Neuronal stem cell (in vitro differentiated cells): Measurements from ENCODE around the gene WDR35.

Experiments
- DNase-seq: peaks from one replicate; pipeline ENCODE4 v3.0.0-alpha.2; 2013; ENCODE audit warnings: low spot score
- H2AFZ ChIP-seq: one replicate; pipeline ENCODE4 v1.6.1; 2013; ENCODE audit warnings: mild to moderate bottlenecking, low read length, inconsistent platforms
- H2AK5ac ChIP-seq: 2 replicates; pipeline ENCODE4 v1.6.1; 2013; ENCODE audit warnings: low read depth, mild to moderate bottlenecking, inconsistent platforms, low read length, moderate library complexity, mixed read lengths
- H2BK120ac ChIP-seq: 2 replicates; pipeline ENCODE4 v1.6.1; 2013; ENCODE audit warnings: low read depth, mild to moderate bottlenecking, inconsistent platforms, low read length, moderate library complexity, mixed read lengths
- H2BK12ac ChIP-seq: one replicate; pipeline ENCODE4 v1.6.1; 2013; ENCODE audit warnings: low read length, inconsistent platforms
- H2BK15ac ChIP-seq: 2 replicates; pipeline ENCODE4 v1.6.1; 2013; ENCODE audit warnings: mild to moderate bottlenecking, low read length, inconsistent platforms, mixed read lengths
- H2BK5ac ChIP-seq: one replicate; pipeline ENCODE4 v1.6.1; 2013; ENCODE audit warnings: inconsistent platforms, mild to moderate bottlenecking, low read length, moderate library complexity
- H3K14ac ChIP-seq: one replicate; pipeline ENCODE4 v1.6.1; 2013; ENCODE audit warnings: low read length, inconsistent platforms
- H3K18ac ChIP-seq: 2 replicates; pipeline ENCODE4 v1.6.1; 2013; ENCODE audit warnings: low read length, inconsistent platforms
- H3K23ac ChIP-seq: 2 replicates; pipeline ENCODE4 v1.6.1; 2013; ENCODE audit warnings: low read depth, mild to moderate bottlenecking, mixed read lengths, low read length, inconsistent platforms; ENCODE audit not compliant: poor library complexity
- H3K27ac ChIP-seq: replicated peaks from 3 replicates; pipeline ENCODE4 v1.5.1; 2013; ENCODE audit warnings: low read length, inconsistent platforms
- H3K27me3 ChIP-seq, 3 experiments: 2 replicates each; pipeline ENCODE4 v1.6.1; 2013; ENCODE audit warnings: low read length in 3 of 3, mild to moderate bottlenecking in 2 of 3, inconsistent platforms in 1 of 3, low read depth in 1 of 3, mixed read lengths in 1 of 3, moderate library complexity in 1 of 3; ENCODE audit not compliant: control insufficient read depth in 3 of 3, insufficient read depth in 3 of 3
- H3K36me3 ChIP-seq, 2 donors: replicated peaks in 1 of 2; 2 replicates each; pipeline ENCODE4 v1.6.1; 2013; ENCODE audit warnings: low read length in 2 of 2; ENCODE audit not compliant: control insufficient read depth in 2 of 2, insufficient read depth in 2 of 2
- H3K4ac ChIP-seq: 2 replicates; pipeline ENCODE4 v1.6.1; 2013; ENCODE audit warnings: inconsistent platforms, mild to moderate bottlenecking, low read length, moderate library complexity
- H3K4me1 ChIP-seq, 2 donors: 1 replicate in 1 of 2; 2 replicates in 1 of 2; pipeline ENCODE4 v1.6.1; 2013; ENCODE audit warnings: low read length in 2 of 2, low read depth in 1 of 2; ENCODE audit not compliant: control insufficient read depth in 2 of 2, insufficient read depth in 1 of 2
- H3K4me2 ChIP-seq: one replicate; pipeline ENCODE4 v1.6.1; 2013; ENCODE audit warnings: mild to moderate bottlenecking, low read length, inconsistent platforms; ENCODE audit not compliant: insufficient read depth, poor library complexity, severe bottlenecking
- H3K4me3 ChIP-seq, 2 donors: 2 replicates each; pipeline ENCODE4 v1.5.1; 2013; ENCODE audit warnings: low read length in 2 of 2, mild to moderate bottlenecking in 2 of 2, inconsistent platforms in 1 of 2, moderate library complexity in 1 of 2
- H3K79me1 ChIP-seq: one replicate; pipeline ENCODE4 v1.6.1; 2013; ENCODE audit warnings: low read depth, mild to moderate bottlenecking, inconsistent platforms, low read length, moderate library complexity
- H3K9ac ChIP-seq: one replicate; pipeline ENCODE4 v1.6.1; 2013; ENCODE audit warnings: mild to moderate bottlenecking, low read depth, low read length, inconsistent platforms; ENCODE audit not compliant: poor library complexity
- H3K9me3 ChIP-seq, 2 donors: replicated peaks in 1 of 2; 2 replicates each; pipeline versions ENCODE3 to v1.6.1; 2013; ENCODE audit warnings: low read length in 2 of 2, mild to moderate bottlenecking in 2 of 2, inconsistent platforms in 1 of 2, low read depth in 1 of 2, mixed read lengths in 1 of 2, moderate library complexity in 1 of 2; ENCODE audit not compliant: control insufficient read depth in 2 of 2, insufficient read depth in 1 of 2
- H4K8ac ChIP-seq: one replicate; pipeline ENCODE4 v1.6.1; 2013; ENCODE audit warnings: low read depth, mild to moderate bottlenecking, inconsistent platforms, low read length, moderate library complexity
- H4K91ac ChIP-seq: one replicate; pipeline ENCODE4 v1.6.1; 2013; ENCODE audit warnings: low read length, low read depth, mild to moderate bottlenecking, inconsistent platforms; ENCODE audit not compliant: poor library complexity
- WGBS, 2 donors: extraction: QIAGEN DNeasy Blood & Tissue Kit; methylation state at CpG; one replicate each; pipeline ENCODE4 v1.1.7; 2013; ENCODE audit warnings: missing lambda C conversion rate in 2 of 2, mixed read lengths in 1 of 2; ENCODE audit not compliant: insufficient read length in 2 of 2, insufficient replicate concordance in 1 of 2; ENCODE audit errors: extremely low coverage in 2 of 2; 5-methylcytosine and 5-hydroxymethylcytosine counted together

Gene WDR35

DNA sequence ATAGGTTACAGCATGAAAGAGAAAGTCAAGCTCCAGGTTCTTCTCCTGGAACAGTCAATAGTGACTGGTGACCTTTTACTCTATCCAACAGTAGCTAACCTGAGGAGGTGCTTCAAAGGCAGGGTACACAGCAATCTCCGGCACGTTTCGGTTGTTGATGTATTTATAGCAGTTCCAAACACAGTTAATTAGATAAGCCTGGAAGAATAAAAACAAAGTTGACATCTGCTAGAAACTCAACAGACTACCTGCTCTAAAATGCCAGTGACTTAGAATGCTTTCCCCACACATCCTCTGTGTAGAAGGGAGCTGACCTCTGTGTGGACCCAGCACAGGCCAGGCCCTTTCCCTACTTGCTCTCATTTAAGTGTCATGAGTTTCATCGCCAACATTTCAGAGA is 44.3 kb upstream of the WDR35 start:
- no peak overlapping the region for H2AFZ ChIP-seq
- no peak overlapping the region for H2BK5ac ChIP-seq
- peaks cover 2 to 17% of the 10 kb centered on the region in 2 donors for H3K9me3 ChIP-seq
- H4K91ac ChIP-seq: no peak overlapping the region
- H2BK15ac ChIP-seq: no peak overlapping the region
- no peak overlapping the region for H3K4me3 ChIP-seq
- H3K27me3 ChIP-seq: no peaks in the 10 kb centered on the region
- no peak overlapping the region for H3K18ac ChIP-seq
- no peak overlapping the region for H2BK12ac ChIP-seq
- no CpG with 5 or more reads among the region's 4 CpGs for WGBS, 2 donors
- no peak overlapping the region for H4K8ac ChIP-seq
- no peaks in the 10 kb centered on the region for H3K79me1 ChIP-seq
- no peak overlapping the region for H2BK120ac ChIP-seq
- H3K4me2 ChIP-seq: no peak overlapping the region
- H3K23ac ChIP-seq: no peak overlapping the region
- DNase-seq: no peak
- no peaks in the 10 kb centered on the region for H3K4me1 ChIP-seq
- no peak overlapping the region for H3K27ac ChIP-seq
- peaks cover 33 to 100% of the 10 kb centered on the region in 2 donors for H3K36me3 ChIP-seq
- H3K9ac ChIP-seq: no peak overlapping the region
- no peak overlapping the region for H2AK5ac ChIP-seq
- H3K4ac ChIP-seq: no peak overlapping the region
- H3K14ac ChIP-seq: no peak overlapping the region

DNA sequence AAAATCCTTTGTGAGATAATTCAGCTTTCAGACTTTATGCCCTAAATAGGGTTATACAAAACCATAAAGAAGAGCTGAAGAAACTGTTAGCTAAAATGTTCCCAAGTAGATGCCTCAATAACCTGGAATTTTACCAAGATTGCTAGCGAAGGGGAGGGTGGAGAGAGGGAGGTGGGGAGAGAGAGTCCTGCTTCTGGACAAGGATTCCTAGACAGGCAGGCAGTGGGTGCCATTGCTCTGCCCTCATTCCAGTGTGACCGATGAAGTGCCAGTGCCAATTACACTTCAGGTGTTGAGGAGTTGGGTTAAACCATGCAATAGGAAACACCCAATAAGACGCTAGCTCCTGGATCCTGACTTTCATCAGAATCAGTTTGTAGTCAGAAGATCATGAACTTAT is 43.4 kb upstream of the WDR35 start:
- H2AFZ ChIP-seq: no peak overlapping the region
- no peak overlapping the region for H3K4ac ChIP-seq
- H2BK120ac ChIP-seq: no peak overlapping the region
- H3K79me1 ChIP-seq: no peaks in the 10 kb centered on the region
- H3K4me2 ChIP-seq: no peak overlapping the region
- no peak overlapping the region for H2BK12ac ChIP-seq
- no peaks in the 10 kb centered on the region for H3K27me3 ChIP-seq
- H2BK15ac ChIP-seq: no peak overlapping the region
- no peak overlapping the region for H3K9ac ChIP-seq
- H3K4me1 ChIP-seq: no peaks in the 10 kb centered on the region
- WGBS, 2 donors: no CpG with 5 or more reads among the region's 3 CpGs
- no peak overlapping the region for H3K4me3 ChIP-seq
- peaks cover 2 to 17% of the 10 kb centered on the region in 2 donors for H3K9me3 ChIP-seq
- H3K18ac ChIP-seq: no peak overlapping the region
- H4K91ac ChIP-seq: no peak overlapping the region
- no peak overlapping the region for H3K27ac ChIP-seq
- H3K23ac ChIP-seq: no peak overlapping the region
- no peak overlapping the region for H2BK5ac ChIP-seq
- DNase-seq: no peak
- no peak overlapping the region for H4K8ac ChIP-seq
- no peak overlapping the region for H2AK5ac ChIP-seq
- no peak overlapping the region for H3K14ac ChIP-seq
- H3K36me3 ChIP-seq: peaks cover 31 to 100% of the 10 kb centered on the region in 2 donors

DNA sequence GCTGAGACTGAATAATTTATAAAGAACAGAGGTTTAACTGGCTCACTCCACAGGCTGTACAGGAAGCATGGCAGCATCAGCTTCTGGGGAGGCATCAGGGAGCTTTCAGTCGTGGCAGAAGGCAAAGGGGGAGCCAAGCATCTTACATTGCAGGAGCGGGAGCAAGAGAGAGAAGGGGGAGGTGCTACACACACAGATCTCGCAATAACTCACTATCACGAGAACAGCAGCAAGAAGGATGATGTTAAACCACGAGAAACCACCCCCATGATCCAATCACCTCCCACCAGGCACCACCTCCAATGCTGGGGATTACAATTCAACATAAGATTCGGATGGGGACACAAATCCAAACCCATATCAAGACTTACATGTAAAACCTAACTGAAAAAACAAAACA is 40.3 kb upstream of the WDR35 start:
- Histone ChIP-seq H3K9ac (no peak overlapping the region), H3K79me1 (no peaks in the 10 kb centered on the region), H3K27me3 (no peaks in the 10 kb centered on the region), H3K4me2 (no peak overlapping the region), H3K9me3 (peaks cover 2 to 17% of the 10 kb centered on the region in 2 donors), H3K4ac (no peak overlapping the region), H3K36me3 (peaks cover 20 to 84% of the 10 kb centered on the region in 2 donors), H2AFZ (no peak overlapping the region), H4K8ac (no peak overlapping the region), H3K27ac (no peak overlapping the region), H3K14ac (no peak overlapping the region), H2AK5ac (no peak overlapping the region), H3K4me1 (no peaks in the 10 kb centered on the region), H2BK120ac (no peak overlapping the region), H3K18ac (no peak overlapping the region), H2BK5ac (no peak overlapping the region), H4K91ac (no peak overlapping the region), H2BK15ac (no peak overlapping the region), H3K4me3 (no peak overlapping the region), H2BK12ac (no peak overlapping the region), H3K23ac (no peak overlapping the region)
- no CpG with 5 or more reads among the region's 6 CpGs for WGBS, 2 donors
- no peak for DNase-seq

DNA sequence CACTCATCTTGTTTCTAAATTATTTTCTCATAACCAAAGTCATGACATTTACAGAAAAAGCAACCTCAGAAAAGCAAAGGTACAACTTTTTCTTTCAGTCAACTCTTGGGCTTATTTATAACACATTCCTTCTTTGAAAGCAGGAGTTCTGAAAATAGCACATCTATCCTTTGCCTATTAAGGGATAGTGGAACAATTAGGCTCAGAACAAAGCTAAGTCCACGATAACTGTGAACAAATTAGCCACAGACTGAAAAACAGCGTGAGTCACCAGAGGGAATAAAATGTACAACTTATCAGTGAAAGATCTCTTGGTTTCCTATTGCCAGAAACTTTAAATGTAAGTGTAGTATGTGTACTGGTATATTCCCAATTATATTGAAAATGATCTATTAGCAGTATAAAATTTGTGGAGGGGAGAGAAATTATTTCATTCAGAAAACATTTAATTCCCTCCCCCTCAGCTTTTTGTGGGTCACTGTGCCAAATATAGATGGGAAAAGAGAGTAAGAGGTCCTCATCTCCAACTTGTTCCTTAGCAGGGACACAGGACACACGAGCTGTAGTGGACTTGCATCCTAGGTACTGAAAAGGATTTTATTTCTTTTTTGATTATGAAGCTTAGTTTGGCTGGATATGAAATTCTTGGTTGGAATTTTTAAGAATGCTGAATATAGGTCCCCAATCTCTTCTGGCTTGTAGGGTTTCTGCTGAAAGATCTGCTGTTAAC is 38.0 kb upstream of the WDR35 start:
- Histone ChIP-seq H2AFZ (no peak overlapping the region), H3K4me3 (no peak overlapping the region), H3K4ac (no peak overlapping the region), H2BK12ac (no peak overlapping the region), H3K9me3 (peaks cover 2 to 17% of the 10 kb centered on the region in 2 donors), H3K4me2 (no peak overlapping the region), H3K79me1 (no peaks in the 10 kb centered on the region), H3K23ac (no peak overlapping the region), H2BK15ac (no peak overlapping the region), H3K4me1 (no peaks in the 10 kb centered on the region), H2AK5ac (no peak overlapping the region), H3K14ac (no peak overlapping the region), H4K91ac (no peak overlapping the region), H2BK5ac (no peak overlapping the region), H3K27ac (no peak overlapping the region), H3K27me3 (no peaks in the 10 kb centered on the region), H3K18ac (no peak overlapping the region), H2BK120ac (no peak overlapping the region), H3K9ac (no peak overlapping the region), H4K8ac (no peak overlapping the region), H3K36me3 (peaks cover 2 to 61% of the 10 kb centered on the region in 2 donors)
- DNase-seq: no peak
- WGBS, 2 donors: no CpG with 5 or more reads among the region's 3 CpGs
